ENCODE results near the gene FN3KRP.

FN3KRP gene

DNA sequence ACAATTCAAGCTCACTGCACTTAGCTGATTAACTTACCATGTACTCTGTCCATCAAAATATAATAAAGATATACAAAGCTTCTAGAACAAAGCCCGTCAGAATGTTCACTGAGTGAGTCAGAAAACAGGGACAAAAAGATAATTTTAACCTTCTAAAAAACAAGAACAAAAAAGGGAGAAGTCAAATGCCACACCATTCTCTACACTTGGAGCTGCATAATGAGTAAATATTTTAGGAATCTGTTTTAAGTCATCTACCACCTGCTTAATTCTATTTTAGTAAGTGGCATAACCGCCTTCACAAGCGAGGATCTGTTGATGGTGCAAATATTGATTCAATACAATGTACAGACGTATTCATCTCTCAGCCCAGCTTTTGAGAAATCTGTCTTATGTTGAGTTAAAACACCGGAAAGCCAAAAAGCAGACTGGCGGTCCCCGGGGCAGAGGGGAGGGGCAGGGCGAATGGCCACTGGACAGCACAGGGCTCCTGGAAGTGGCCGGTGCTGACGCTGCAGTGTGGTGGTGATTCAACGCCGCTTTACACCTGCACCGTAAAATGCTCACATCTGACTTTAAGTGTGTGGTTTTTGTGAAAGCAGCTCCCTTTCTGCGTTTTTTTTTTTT is 38.1 kb upstream of the FN3KRP start:
- no peak overlapping the region for H3K9ac ChIP-seq (ENCODE audit: low read length)
- peaks cover 4% of the 10 kb centered on the region for H3K4me1 ChIP-seq (ENCODE audit: insufficient read depth, low read length)
- no peaks in the 10 kb centered on the region for H3K36me3 ChIP-seq (ENCODE audit: insufficient read depth, low read length)
- H3K4me3 ChIP-seq (ENCODE audit: low read depth in 1 of 2, low read length in 2 of 2): no peak overlapping the region
- H3K27me3 ChIP-seq (ENCODE audit: control insufficient read depth in 1 of 2, insufficient read depth in 2 of 2, low read length in 2 of 2): no peaks in the 10 kb centered on the region
- H3K9me3 ChIP-seq (ENCODE audit: low read length): no peaks in the 10 kb centered on the region
- no peak overlapping the region for H3K27ac ChIP-seq (ENCODE audit: low read depth, low read length)

- H3K9me3 ChIP-seq (ENCODE audit: low read length): no peaks in the 10 kb centered on the region
- no peak overlapping the region for H3K9ac ChIP-seq (ENCODE audit: low read length)
- H3K27ac ChIP-seq (ENCODE audit: low read depth, low read length): no peak overlapping the region
- H3K4me1 ChIP-seq (ENCODE audit: insufficient read depth, low read length): peaks cover 4% of the 10 kb centered on the region
- no peak overlapping the region for H3K4me3 ChIP-seq (ENCODE audit: low read depth in 1 of 2, low read length in 2 of 2)
- no peaks in the 10 kb centered on the region for H3K36me3 ChIP-seq (ENCODE audit: insufficient read depth, low read length)
- no peaks in the 10 kb centered on the region for H3K27me3 ChIP-seq (ENCODE audit: control insufficient read depth in 1 of 2, insufficient read depth in 2 of 2, low read length in 2 of 2)
Observed at GRCh38 chr17:82679586-82680465, 36.7 kb upstream of the FN3KRP start.

GRCh38 chr17:82681547-82681946 is 35.0 kb upstream of the FN3KRP start:
- H3K4me3 ChIP-seq (ENCODE audit: low read depth in 1 of 2, low read length in 2 of 2): no peak overlapping the region
- H3K9me3 ChIP-seq (ENCODE audit: low read length): no peaks in the 10 kb centered on the region
- H3K27ac ChIP-seq (ENCODE audit: low read depth, low read length): no peak overlapping the region
- no peaks in the 10 kb centered on the region for H3K36me3 ChIP-seq (ENCODE audit: insufficient read depth, low read length)
- H3K27me3 ChIP-seq (ENCODE audit: control insufficient read depth in 1 of 2, insufficient read depth in 2 of 2, low read length in 2 of 2): no peaks in the 10 kb centered on the region
- no peaks in the 10 kb centered on the region for H3K4me1 ChIP-seq (ENCODE audit: insufficient read depth, low read length)
- H3K9ac ChIP-seq (ENCODE audit: low read length): no peak overlapping the region

DNA sequence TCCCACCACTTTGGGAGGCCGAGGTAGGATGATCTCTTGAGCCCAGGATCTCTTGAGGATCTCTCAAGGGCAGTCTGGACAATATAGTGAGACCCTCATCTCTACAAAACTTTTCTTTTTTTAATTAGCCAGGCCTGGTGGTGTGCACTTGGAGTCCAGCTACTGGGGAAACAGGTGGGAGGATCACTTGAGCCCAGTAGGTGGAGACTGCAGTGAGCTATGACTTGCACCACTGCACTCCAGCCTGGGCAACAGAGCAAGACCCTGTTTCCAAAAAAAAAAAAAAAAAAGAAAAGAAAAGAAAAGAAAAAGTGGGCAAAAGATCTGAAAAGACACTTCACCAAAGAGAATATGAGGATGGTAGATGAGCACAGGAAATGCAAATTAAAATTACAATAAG is 33.0 kb upstream of the FN3KRP start:
- H3K36me3 ChIP-seq (ENCODE audit: insufficient read depth, low read length): no peaks in the 10 kb centered on the region
- no peak overlapping the region for H3K27ac ChIP-seq (ENCODE audit: low read depth, low read length)
- no peaks in the 10 kb centered on the region for H3K9me3 ChIP-seq (ENCODE audit: low read length)
- H3K9ac ChIP-seq (ENCODE audit: low read length): no peak overlapping the region
- H3K4me3 ChIP-seq (ENCODE audit: low read depth in 1 of 2, low read length in 2 of 2): no peak overlapping the region
- H3K4me1 ChIP-seq (ENCODE audit: insufficient read depth, low read length): no peaks in the 10 kb centered on the region
- no peaks in the 10 kb centered on the region for H3K27me3 ChIP-seq (ENCODE audit: control insufficient read depth in 1 of 2, insufficient read depth in 2 of 2, low read length in 2 of 2)

- H3K27me3 ChIP-seq (ENCODE audit: control insufficient read depth in 1 of 2, insufficient read depth in 2 of 2, low read length in 2 of 2): no peaks in the 10 kb centered on the region
- H3K4me3 ChIP-seq (ENCODE audit: low read depth in 1 of 2, low read length in 2 of 2): no peak overlapping the region
- no peaks in the 10 kb centered on the region for H3K4me1 ChIP-seq (ENCODE audit: insufficient read depth, low read length)
- H3K36me3 ChIP-seq (ENCODE audit: insufficient read depth, low read length): no peaks in the 10 kb centered on the region
- H3K9ac ChIP-seq (ENCODE audit: low read length): no peak overlapping the region
- H3K27ac ChIP-seq (ENCODE audit: low read depth, low read length): no peak overlapping the region
- no peaks in the 10 kb centered on the region for H3K9me3 ChIP-seq (ENCODE audit: low read length)
Observed at GRCh38 chr17:82684228-82684841, 32.2 kb upstream of the FN3KRP start.

DNA sequence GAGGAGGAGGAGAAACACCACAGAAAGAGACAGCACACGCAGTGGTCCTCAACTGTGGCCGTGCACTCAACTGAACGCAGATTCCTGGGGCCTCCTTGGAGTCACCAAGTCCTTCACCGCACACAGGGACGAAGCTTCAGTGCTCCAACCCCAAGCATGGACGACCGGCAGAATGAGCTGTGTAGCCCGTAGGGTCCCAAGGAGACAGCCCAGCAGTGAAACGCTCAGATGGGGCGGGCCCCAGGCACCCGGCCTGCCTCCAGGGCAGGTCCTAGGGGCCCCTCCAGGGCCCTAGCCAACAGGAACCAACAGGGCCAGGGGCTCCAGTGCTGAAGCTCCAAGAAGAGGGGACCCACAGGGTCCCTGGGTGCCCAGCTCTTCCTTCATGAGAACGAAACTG is 31.2 kb upstream of the FN3KRP start:
- Histone ChIP-seq H3K4me3 (ENCODE audit: low read depth in 1 of 2, low read length in 2 of 2) (no peak overlapping the region), H3K9ac (ENCODE audit: low read length) (no peak overlapping the region), H3K4me1 (ENCODE audit: insufficient read depth, low read length) (no peaks in the 10 kb centered on the region), H3K27ac (ENCODE audit: low read depth, low read length) (no peak overlapping the region), H3K27me3 (ENCODE audit: control insufficient read depth in 1 of 2, insufficient read depth in 2 of 2, low read length in 2 of 2) (no peaks in the 10 kb centered on the region), H3K9me3 (ENCODE audit: low read length) (no peaks in the 10 kb centered on the region), H3K36me3 (ENCODE audit: insufficient read depth, low read length) (no peaks in the 10 kb centered on the region)

- Histone ChIP-seq H3K27ac (ENCODE audit: low read depth, low read length) (no peak overlapping the region), H3K9ac (ENCODE audit: low read length) (no peak overlapping the region), H3K4me3 (ENCODE audit: low read depth in 1 of 2, low read length in 2 of 2) (no peak overlapping the region), H3K27me3 (ENCODE audit: control insufficient read depth in 1 of 2, insufficient read depth in 2 of 2, low read length in 2 of 2) (no peaks in the 10 kb centered on the region), H3K36me3 (ENCODE audit: insufficient read depth, low read length) (no peaks in the 10 kb centered on the region), H3K9me3 (ENCODE audit: low read length) (no peaks in the 10 kb centered on the region), H3K4me1 (ENCODE audit: insufficient read depth, low read length) (no peaks in the 10 kb centered on the region)
Observed at GRCh38 chr17:82686366-82687324, 29.9 kb upstream of the FN3KRP start.

- Histone ChIP-seq H3K9ac (ENCODE audit: low read length) (no peak overlapping the region), H3K4me3 (ENCODE audit: low read depth in 1 of 2, low read length in 2 of 2) (no peak overlapping the region), H3K27me3 (ENCODE audit: control insufficient read depth in 1 of 2, insufficient read depth in 2 of 2, low read length in 2 of 2) (no peaks in the 10 kb centered on the region), H3K9me3 (ENCODE audit: low read length) (no peaks in the 10 kb centered on the region), H3K4me1 (ENCODE audit: insufficient read depth, low read length) (no peaks in the 10 kb centered on the region), H3K27ac (ENCODE audit: low read depth, low read length) (no peak overlapping the region), H3K36me3 (ENCODE audit: insufficient read depth, low read length) (no peaks in the 10 kb centered on the region)
Observed at GRCh38 chr17:82687375-82687861, 29.1 kb upstream of the FN3KRP start.

GRCh38 chr17:82687871-82688270 is 28.6 kb upstream of the FN3KRP start:
- no peak overlapping the region for H3K9ac ChIP-seq (ENCODE audit: low read length)
- H3K4me3 ChIP-seq (ENCODE audit: low read depth in 1 of 2, low read length in 2 of 2): no peak overlapping the region
- no peaks in the 10 kb centered on the region for H3K27me3 ChIP-seq (ENCODE audit: control insufficient read depth in 1 of 2, insufficient read depth in 2 of 2, low read length in 2 of 2)
- H3K27ac ChIP-seq (ENCODE audit: low read depth, low read length): no peak overlapping the region
- no peaks in the 10 kb centered on the region for H3K4me1 ChIP-seq (ENCODE audit: insufficient read depth, low read length)
- no peaks in the 10 kb centered on the region for H3K36me3 ChIP-seq (ENCODE audit: insufficient read depth, low read length)
- no peaks in the 10 kb centered on the region for H3K9me3 ChIP-seq (ENCODE audit: low read length)

DNA sequence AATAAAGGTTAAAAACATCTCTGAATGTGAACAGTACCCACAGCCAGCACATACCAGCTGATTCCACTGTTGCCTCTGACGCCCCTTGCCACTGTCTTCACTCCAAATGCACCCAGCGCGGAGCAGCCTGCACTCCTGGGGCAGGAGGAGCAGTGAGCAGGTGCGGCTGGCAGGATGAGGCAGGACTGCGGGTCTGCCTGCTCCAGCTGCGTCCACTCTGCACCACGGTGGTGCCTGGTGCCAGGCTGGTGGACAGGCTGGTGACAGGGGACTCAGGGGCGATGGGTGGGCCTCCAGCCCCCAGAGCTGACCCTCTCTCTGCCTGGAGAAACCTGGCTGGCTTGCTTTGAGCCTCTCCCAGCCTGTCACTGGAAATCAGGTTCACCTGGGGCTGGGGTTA is 27.4 kb upstream of the FN3KRP start:
- Histone ChIP-seq H3K4me1 (ENCODE audit: insufficient read depth, low read length) (no peaks in the 10 kb centered on the region), H3K27me3 (ENCODE audit: control insufficient read depth in 1 of 2, insufficient read depth in 2 of 2, low read length in 2 of 2) (no peaks in the 10 kb centered on the region), H3K9me3 (ENCODE audit: low read length) (no peaks in the 10 kb centered on the region), H3K36me3 (ENCODE audit: insufficient read depth, low read length) (no peaks in the 10 kb centered on the region), H3K4me3 (ENCODE audit: low read depth in 1 of 2, low read length in 2 of 2) (no peak overlapping the region), H3K27ac (ENCODE audit: low read depth, low read length) (no peak overlapping the region), H3K9ac (ENCODE audit: low read length) (no peak overlapping the region)

All from muscle layer of colon (tissue), 2 donors.